COR-L47 (cell line): ENCODE results near the gene HINT3.
"Not testable (repeated sequence)": the region's sequence is repeated elsewhere in the genome, so short reads cannot be mapped to it uniquely, and the experiment has no call there.

Experiments
- DNase-seq: peaks from one replicate; lab custom pipeline; 2025; lab: John Stamatoyannopoulos, UW

HINT3 gene

GRCh38 chr6:125962900-125963497 is 6.4 kb downstream of the HINT3 start:
- no peak for DNase-seq

- DNase-seq: no peak
Observed at GRCh38 chr6:125963817-125964216, 7.2 kb downstream of the HINT3 start.

GRCh38 chr6:125966569-125966968 is 10.0 kb downstream of the HINT3 start:
- no peak for DNase-seq

- no peak for DNase-seq
Observed at GRCh38 chr6:125968493-125968892, 11.9 kb downstream of the HINT3 start.

GRCh38 chr6:125970760-125971159 is 14.2 kb downstream of the HINT3 start:
- DNase-seq: no peak

GRCh38 chr6:125972478-125972877 is 15.9 kb downstream of the HINT3 start:
- DNase-seq: not testable (repeated sequence)

DNA sequence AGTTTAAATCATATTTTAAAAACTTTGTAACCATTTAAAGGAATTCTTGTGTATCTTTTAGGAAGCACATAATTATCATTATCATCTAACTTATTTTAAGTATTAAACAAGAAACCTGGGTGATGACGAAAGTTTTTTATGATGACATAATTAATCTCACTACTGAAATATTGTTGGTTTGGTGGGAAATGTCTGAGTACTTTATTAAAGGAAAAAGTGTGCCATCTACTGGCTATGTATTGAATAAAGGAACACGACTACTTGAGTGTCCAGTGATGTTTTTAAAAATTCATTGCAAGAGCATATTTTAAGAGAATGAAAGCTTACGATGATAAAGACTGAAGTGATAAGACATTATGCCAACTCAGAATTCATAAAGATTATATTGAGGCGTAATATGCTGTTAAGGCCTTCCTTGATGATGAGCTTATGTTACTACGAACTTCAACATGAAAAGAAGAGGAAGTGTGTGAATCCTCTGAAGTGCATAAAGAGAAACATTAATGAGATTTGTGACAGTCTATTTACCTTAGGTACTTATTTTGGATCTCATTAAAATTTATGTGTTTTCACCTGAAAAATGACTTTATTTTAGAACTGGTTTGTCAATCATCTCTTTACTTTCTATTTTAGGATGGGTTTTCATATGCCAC is 17.8 kb downstream of the HINT3 start:
- DNase-seq: peak; percentile 19

DNA sequence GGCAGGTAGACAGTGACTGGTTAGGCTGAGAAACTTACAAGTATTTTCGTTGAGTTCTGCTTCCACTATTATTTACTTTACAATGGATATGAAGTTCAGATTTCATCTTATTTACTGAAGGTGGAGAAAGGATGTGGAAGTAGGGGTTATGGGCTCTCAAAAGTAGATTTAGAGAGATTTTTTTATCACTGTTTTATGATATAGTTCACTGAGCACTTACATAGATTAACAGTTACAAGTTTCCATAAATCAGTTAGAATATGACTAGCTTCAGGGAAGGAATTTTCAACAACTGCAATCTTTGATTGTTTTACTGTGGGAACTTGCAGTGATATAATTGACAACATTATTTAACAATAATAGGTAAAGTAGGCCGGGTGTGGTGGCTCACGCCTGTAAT is 22.5 kb downstream of the HINT3 start:
- no peak for DNase-seq

DNA sequence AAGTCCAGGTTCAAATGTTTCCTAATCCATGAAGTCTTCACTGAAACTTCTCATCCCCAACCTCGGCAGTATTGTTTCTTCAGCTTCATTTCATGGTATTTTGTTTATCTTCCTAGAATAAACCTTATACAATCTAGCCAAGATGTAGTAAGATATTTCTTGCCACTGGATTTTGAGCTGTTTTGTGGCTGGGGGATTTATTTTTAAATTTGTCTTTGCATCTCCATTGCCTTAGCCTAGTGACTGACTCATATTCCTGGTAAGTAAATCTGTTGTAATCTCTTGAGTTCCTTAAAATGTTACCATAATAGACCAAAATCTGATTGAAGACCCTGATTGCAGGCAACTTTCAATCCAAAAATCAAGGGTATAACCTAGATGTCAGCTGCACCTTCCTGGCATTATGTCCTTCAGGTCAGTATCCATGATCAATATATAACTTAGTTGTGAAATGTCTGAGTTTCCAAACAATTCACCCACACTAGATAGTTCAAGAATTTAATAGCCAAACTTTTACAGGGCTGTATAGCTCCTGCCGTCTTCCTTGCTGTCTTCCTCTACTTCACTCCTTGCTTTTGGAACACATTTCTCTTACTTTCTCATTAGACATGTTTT is 25.1 kb downstream of the HINT3 start:
- no peak for DNase-seq

- DNase-seq: no peak
Observed at GRCh38 chr6:125983246-125983945, 26.8 kb downstream of the HINT3 start.

- DNase-seq: no peak
Observed at GRCh38 chr6:125984311-125984710, 27.7 kb downstream of the HINT3 start.

GRCh38 chr6:125985522-125985921 is 29.0 kb downstream of the HINT3 start:
- no peak for DNase-seq

DNA sequence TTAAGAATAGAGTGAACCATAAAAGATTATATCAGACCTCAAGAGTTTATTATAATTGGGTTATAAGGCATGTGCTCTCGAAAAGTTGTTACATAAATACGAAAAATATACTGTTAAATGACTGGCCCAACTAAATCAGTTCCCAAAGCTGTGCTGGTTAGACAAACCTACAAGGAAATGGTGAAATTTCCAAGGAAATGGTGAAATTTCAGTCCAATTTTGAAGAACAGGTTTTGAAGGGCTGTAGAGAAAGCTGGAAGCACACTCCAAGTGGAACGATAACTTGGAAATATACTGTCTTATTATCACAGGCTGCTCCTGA is 29.4 kb downstream of the HINT3 start:
- no peak for DNase-seq

- peak; percentile 88 for DNase-seq
Observed at GRCh38 chr6:125986301-125987025, 29.9 kb downstream of the HINT3 start, which contains the start of gene TRMT11. TRMT11 (plus strand) TSS chr6:125986540; CDS start chr6:125986551, 11 bp downstream.

DNA sequence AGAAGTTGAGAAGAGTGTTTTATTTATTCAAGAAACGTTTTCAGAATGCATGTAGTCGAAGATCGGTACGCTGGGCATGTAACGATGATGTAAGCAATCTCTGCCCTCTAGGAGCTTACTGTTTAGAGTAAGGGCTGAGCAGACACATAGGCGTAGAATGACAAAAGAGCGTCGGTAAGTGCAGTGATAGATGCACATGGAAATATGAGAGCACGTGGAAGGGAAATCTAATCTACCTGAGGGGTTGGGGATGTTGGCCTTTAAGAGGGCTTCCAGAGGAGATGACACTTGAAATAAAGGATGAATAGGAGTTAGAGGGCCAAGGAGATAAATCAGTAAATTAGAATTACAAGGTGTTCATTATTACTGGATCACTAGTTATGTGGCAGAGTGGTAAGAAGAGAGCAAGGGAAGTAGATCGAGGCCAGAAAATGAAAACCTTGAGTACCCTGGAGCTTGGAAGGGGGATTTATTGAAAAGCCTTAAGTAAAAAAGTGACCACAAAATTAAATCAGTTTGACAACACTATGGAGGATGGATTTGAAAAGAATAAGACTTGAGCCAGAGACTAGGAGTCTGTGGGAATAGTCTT is 30.6 kb downstream of the HINT3 start:
- no peak for DNase-seq

DNA sequence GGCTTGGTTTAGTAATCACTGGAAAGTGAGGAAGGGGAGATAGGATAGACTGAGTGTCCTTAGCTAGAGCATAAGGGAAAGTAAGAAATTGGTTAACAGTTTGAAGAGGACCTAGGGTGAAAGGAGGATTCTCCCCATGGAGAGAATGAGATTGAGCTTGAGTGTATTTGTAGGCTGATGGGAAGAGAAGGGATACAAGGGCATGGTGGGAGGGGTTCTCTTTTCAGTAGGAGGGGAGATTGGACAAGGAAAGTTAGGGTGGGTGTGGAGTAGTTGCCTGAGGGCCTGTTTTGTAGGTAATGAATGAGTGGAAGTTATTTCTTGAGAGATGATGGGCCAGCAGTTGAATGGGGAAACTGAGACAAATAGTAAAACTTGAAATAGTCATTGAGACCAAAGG is 31.7 kb downstream of the HINT3 start:
- no peak for DNase-seq

DNA sequence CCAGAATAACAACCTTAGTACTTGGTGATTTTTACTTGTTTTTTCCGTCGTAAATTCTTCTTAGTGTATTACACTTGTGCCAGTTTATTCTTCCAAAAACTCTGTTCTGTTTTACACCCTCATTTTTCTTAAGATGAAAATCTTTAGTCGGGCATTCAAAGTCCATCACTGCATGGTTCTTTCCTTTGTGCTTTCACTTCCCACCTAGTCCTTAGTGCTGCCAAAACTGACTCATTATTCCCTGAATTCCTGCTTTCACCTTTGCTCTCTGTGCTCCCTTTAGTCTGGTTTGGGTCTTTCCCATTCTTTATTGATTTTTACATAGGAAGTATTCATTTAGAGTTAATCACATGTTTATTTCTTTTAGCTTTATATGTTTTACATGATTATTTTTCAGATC is 33.1 kb downstream of the HINT3 start:
- no peak for DNase-seq

DNA sequence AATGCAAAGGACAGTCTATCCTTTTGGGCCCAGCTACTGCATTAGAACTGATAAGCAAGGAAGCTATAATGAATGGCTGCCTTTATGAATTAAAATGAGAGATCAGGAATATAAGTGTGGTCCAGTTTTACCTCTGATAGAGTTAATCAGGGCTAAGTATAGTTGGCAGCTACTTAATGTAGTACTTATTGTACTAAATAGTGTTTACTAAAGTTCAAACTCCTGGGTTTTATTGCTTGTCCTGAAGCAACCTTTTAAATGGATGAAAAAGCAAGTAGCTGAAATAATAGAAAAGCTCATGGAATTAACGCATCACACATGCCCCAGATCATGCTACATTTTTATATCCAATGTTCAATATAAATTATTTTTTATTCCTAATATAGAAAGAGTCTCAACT is 35.1 kb downstream of the HINT3 start:
- DNase-seq: no peak

DNA sequence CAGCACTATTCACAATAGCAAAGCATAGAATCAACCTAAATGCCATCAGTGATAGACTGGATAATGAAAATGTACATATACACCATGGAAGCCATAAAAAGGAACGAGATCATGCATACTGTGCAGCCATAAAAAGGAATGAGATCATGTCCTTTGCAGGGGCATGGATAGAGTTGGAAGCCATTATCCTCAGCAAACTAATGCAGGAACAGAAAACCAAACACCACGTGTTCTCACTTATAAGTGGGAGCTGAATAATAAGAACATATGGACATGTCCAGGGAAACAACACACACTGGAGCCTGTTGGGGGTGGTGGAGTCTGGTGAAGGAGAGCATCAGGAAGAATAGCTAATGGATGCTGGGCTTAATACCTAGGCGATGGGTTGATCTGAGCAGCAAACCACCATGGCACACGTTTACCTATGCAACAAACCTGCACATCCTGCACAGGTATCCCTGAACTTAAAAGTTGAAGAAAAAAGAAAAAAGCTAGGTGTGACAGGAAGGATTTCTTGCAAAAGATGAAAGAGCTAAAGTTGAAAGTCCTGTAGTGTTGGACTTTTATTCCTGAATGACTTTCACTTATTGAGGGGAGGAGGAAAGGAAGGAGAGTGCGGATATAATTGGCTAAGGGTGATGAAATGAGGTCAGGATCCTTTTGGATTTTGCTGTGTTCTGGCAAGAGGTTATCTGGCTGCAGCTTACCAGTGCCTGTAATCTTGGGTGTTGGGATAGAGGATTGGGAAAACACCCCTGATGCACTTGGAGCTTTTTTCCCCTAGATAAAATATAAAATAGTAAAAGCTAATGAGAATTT is 38.3 kb downstream of the HINT3 start:
- no peak for DNase-seq

- no peak for DNase-seq
Observed at GRCh38 chr6:125995972-125996580, 39.5 kb downstream of the HINT3 start.
